Measurements from ENCODE around the gene CASZ1.
A peak's percentile ranks its signal among the peaks of the same experiment; 100 is the strongest.

Gene CASZ1

GRCh38 chr1:10706376-10706913 is 90.0 kb downstream of the CASZ1 start:
- no peak for DNase-seq (ENCODE audit: low spot score)

- DNase-seq (ENCODE audit: low spot score): no peak
Measured at GRCh38 chr1:10705953-10706352, 90.5 kb downstream of the CASZ1 start.

- DNase-seq (ENCODE audit: low spot score): peak; percentile 84
Measured at GRCh38 chr1:10704368-10704882, 92.0 kb downstream of the CASZ1 start.

- DNase-seq (ENCODE audit: low spot score): no peak
Measured at GRCh38 chr1:10703702-10704101, 92.7 kb downstream of the CASZ1 start.

- DNase-seq (ENCODE audit: low spot score): no peak
Measured at GRCh38 chr1:10701145-10701544, 95.3 kb downstream of the CASZ1 start.

- DNase-seq (ENCODE audit: low spot score): no peak
Measured at GRCh38 chr1:10699470-10699835, 97.0 kb downstream of the CASZ1 start.

GRCh38 chr1:10698726-10699469 is 97.5 kb downstream of the CASZ1 start:
- DNase-seq (ENCODE audit: low spot score): no peak

- DNase-seq (ENCODE audit: low spot score): no peak
Measured at GRCh38 chr1:10697621-10698160, 98.8 kb downstream of the CASZ1 start.

- no peak for DNase-seq (ENCODE audit: low spot score)
Measured at GRCh38 chr1:10696977-10697376, 99.5 kb downstream of the CASZ1 start.

- peak; percentile 99 for DNase-seq (ENCODE audit: low spot score)
Measured at GRCh38 chr1:10694633-10695627, 101.5 kb downstream of the CASZ1 start.

- DNase-seq (ENCODE audit: low spot score): no peak
Measured at GRCh38 chr1:10694274-10694632, 102.2 kb downstream of the CASZ1 start.

- DNase-seq (ENCODE audit: low spot score): peak; percentile 58
Measured at GRCh38 chr1:10693497-10694273, 102.8 kb downstream of the CASZ1 start.

- no peak for DNase-seq (ENCODE audit: low spot score)
Measured at GRCh38 chr1:10693152-10693496, 103.3 kb downstream of the CASZ1 start.

GRCh38 chr1:10692401-10693021 is 103.9 kb downstream of the CASZ1 start:
- DNase-seq (ENCODE audit: low spot score): no peak

- DNase-seq (ENCODE audit: low spot score): no peak
Measured at GRCh38 chr1:10691740-10692125, 104.7 kb downstream of the CASZ1 start.

GRCh38 chr1:10691075-10691739 is 105.2 kb downstream of the CASZ1 start:
- DNase-seq (ENCODE audit: low spot score): no peak

GRCh38 chr1:10690484-10690883 is 106.0 kb downstream of the CASZ1 start:
- DNase-seq (ENCODE audit: low spot score): no peak

- DNase-seq (ENCODE audit: low spot score): no peak
Measured at GRCh38 chr1:10688409-10688786, 108.0 kb downstream of the CASZ1 start.

GRCh38 chr1:10687782-10688408 is 108.6 kb downstream of the CASZ1 start:
- no peak for DNase-seq (ENCODE audit: low spot score)

GRCh38 chr1:10687251-10687651 is 109.2 kb downstream of the CASZ1 start:
- DNase-seq (ENCODE audit: low spot score): no peak
